ENCODE measurements around the gene E2F8. TPM values are rescaled to one million over a fixed set of nuclear protein-coding genes. Genes with fewer than 3 reads are reported as not detected.

Gene E2F8, protein sequence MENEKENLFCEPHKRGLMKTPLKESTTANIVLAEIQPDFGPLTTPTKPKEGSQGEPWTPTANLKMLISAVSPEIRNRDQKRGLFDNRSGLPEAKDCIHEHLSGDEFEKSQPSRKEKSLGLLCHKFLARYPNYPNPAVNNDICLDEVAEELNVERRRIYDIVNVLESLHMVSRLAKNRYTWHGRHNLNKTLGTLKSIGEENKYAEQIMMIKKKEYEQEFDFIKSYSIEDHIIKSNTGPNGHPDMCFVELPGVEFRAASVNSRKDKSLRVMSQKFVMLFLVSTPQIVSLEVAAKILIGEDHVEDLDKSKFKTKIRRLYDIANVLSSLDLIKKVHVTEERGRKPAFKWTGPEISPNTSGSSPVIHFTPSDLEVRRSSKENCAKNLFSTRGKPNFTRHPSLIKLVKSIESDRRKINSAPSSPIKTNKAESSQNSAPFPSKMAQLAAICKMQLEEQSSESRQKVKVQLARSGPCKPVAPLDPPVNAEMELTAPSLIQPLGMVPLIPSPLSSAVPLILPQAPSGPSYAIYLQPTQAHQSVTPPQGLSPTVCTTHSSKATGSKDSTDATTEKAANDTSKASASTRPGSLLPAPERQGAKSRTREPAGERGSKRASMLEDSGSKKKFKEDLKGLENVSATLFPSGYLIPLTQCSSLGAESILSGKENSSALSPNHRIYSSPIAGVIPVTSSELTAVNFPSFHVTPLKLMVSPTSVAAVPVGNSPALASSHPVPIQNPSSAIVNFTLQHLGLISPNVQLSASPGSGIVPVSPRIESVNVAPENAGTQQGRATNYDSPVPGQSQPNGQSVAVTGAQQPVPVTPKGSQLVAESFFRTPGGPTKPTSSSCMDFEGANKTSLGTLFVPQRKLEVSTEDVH
- total RNA-seq (0.17 TPM in 1 of 2 replicates, not detected in the other), polyA plus RNA-seq (0.94 and 3.8 TPM in 2 replicates), polyA minus RNA-seq (ENCODE audit: low replicate concordance) (0.12 and 2.3 TPM in 2 replicates)
- 0.84 and 2.0 TPM in 2 replicates for polyA plus RNA-seq (2012)

DNA sequence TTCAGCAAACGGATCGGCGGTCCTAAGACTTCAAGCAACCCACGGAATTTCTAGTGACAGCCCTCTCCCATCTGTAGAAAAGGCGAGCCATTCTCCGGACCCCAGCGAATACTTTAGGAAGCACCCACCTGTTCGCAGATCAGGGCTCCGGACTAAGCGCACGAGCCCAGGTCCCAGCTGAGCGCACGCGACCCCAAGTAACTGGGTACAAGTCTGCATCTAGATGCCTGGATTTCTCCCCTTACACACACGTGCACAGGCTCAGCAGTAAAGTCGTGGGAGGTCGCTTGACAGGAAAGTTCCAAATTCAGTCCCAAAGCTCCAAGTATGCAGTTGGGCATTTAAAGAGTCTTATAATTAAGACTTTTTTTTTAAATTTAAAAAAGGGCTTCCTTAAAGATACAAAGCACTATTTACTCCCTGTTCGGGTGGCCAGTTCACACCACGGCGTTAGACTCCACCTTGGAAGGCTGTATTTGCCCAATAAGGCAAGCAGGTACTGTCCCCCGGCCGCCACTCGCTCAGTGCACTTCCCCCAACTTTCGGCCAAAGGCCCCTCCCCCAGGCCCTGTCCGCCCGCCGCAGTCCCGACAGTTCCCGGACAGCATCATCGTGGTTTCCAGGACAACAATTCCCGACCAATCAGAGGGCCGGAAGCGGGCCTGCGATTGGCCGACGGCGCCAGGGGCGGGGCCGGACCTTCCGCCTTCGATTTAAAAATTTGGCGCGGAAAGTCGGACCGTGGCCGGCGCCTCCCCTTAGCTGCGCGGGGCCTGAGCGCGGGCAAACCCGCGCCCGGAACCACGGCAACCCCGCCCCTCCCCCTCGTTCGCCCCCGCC is at the start of gene E2F8:
TSS of gene E2F8 (minus strand) at position 526 of the 840 bp plus-strand sequence. CDS start 824 bp downstream, outside the sequence.
- peak; percentile 87 to 92 for DNase-seq (ENCODE audit: low read depth in 2 of 2)
- H3K4me3 ChIP-seq (replicated peaks in 1 of 4; ENCODE audit: control extremely low read depth in 1 of 4, insufficient read depth in 1 of 4, low read depth in 3 of 4, low read length in 4 of 4): peak within 1 kb of the TSS; percentile 63 to 93 (median 77)
- no peaks in the 10 kb centered on the region for H4K20me1 ChIP-seq (ENCODE audit: control insufficient read depth, extremely low read depth, insufficient read depth, low read length)
- TF ChIP-seq, protein P1, sequence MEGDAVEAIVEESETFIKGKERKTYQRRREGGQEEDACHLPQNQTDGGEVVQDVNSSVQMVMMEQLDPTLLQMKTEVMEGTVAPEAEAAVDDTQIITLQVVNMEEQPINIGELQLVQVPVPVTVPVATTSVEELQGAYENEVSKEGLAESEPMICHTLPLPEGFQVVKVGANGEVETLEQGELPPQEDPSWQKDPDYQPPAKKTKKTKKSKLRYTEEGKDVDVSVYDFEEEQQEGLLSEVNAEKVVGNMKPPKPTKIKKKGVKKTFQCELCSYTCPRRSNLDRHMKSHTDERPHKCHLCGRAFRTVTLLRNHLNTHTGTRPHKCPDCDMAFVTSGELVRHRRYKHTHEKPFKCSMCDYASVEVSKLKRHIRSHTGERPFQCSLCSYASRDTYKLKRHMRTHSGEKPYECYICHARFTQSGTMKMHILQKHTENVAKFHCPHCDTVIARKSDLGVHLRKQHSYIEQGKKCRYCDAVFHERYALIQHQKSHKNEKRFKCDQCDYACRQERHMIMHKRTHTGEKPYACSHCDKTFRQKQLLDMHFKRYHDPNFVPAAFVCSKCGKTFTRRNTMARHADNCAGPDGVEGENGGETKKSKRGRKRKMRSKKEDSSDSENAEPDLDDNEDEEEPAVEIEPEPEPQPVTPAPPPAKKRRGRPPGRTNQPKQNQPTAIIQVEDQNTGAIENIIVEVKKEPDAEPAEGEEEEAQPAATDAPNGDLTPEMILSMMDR (conservative IDR thresholded peaks at IDR 0.05 in 1 of 2, IDR thresholded peaks at IDR 0.05 in 1 of 2; ENCODE audit: low read depth in 1 of 2, low read length in 2 of 2): no peak
- TF ChIP-seq EZH2 (IDR thresholded peaks at IDR 0.05; ENCODE audit: low read length, missing control alignments): no peak
- H3K4me2 ChIP-seq (ENCODE audit: extremely low read depth, insufficient read depth, low read length): peak within 1 kb of the TSS; percentile 73
- peak within 1 kb of the TSS; percentile 60 for H3K9ac ChIP-seq (ENCODE audit: insufficient read depth, low read length)
- H3K4me1 ChIP-seq (ENCODE audit: control insufficient read depth, extremely low read depth, insufficient read depth, low read length): no peaks in the 10 kb centered on the region
- H3K36me3 ChIP-seq (ENCODE audit: control insufficient read depth, insufficient read depth, low read length): no peaks in the 10 kb centered on the region
- H3K27ac ChIP-seq (ENCODE audit: insufficient read depth, low read length): peak within 1 kb of the TSS; percentile 1
- no peaks in the 10 kb centered on the region for H3K79me2 ChIP-seq (ENCODE audit: control insufficient read depth, insufficient read depth, low read length)
- H3K27me3 ChIP-seq (ENCODE audit: control insufficient read depth, insufficient read depth, low read length): peaks cover 19% of the 10 kb centered on the region
- H3K9me3 ChIP-seq (ENCODE audit: control insufficient read depth, insufficient read depth, low read depth, low read length): no peaks in the 10 kb centered on the region
- H2AFZ ChIP-seq (ENCODE audit: low read length): peak within 1 kb of the TSS; percentile 72

DNA sequence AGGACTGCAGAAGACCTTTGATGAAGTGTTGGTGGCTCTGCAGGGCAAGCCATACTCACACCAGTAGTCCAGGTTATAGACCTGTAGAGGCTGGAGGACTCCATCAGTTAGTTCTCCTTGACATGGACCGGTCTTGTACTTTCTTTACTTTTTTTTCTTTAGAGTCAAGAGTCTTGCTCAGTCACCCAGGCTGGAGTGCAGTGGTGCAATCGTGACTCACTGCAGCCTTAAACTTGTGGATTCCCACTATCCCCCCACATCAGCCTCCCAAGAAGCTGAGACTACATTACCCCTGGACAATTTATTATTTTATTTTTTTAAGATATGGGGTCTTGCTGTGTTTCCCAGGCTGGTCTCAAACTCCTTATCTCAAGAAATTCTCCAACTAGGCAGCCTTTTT is 49.6 kb upstream of the E2F8 start:
- H3K79me2 ChIP-seq (ENCODE audit: control insufficient read depth, insufficient read depth, low read length): no peaks in the 10 kb centered on the region
- no peak for TF ChIP-seq EZH2 (IDR thresholded peaks at IDR 0.05; ENCODE audit: low read length, missing control alignments)
- TF ChIP-seq, protein P1 (conservative IDR thresholded peaks at IDR 0.05 in 1 of 2, IDR thresholded peaks at IDR 0.05 in 1 of 2; ENCODE audit: low read depth in 1 of 2, low read length in 2 of 2): no peak
- no peak overlapping the region for H2AFZ ChIP-seq (ENCODE audit: low read length)
- no peaks in the 10 kb centered on the region for H3K4me1 ChIP-seq (ENCODE audit: control insufficient read depth, extremely low read depth, insufficient read depth, low read length)
- H4K20me1 ChIP-seq (ENCODE audit: control insufficient read depth, extremely low read depth, insufficient read depth, low read length): no peaks in the 10 kb centered on the region
- no peaks in the 10 kb centered on the region for H3K9me3 ChIP-seq (ENCODE audit: control insufficient read depth, insufficient read depth, low read depth, low read length)
- no peak overlapping the region for H3K4me2 ChIP-seq (ENCODE audit: extremely low read depth, insufficient read depth, low read length)
- H3K27me3 ChIP-seq (ENCODE audit: control insufficient read depth, insufficient read depth, low read length): peaks cover 2% of the 10 kb centered on the region
- H3K36me3 ChIP-seq (ENCODE audit: control insufficient read depth, insufficient read depth, low read length): no peaks in the 10 kb centered on the region
- H3K9ac ChIP-seq (ENCODE audit: insufficient read depth, low read length): no peak overlapping the region
- no peak overlapping the region for H3K27ac ChIP-seq (ENCODE audit: insufficient read depth, low read length)
- DNase-seq (ENCODE audit: low read depth in 2 of 2): no peak
- H3K4me3 ChIP-seq (replicated peaks in 1 of 4; ENCODE audit: control extremely low read depth in 1 of 4, insufficient read depth in 1 of 4, low read depth in 3 of 4, low read length in 4 of 4): no peak overlapping the region

Measured in fibroblast of lung (primary cell).